ENCODE measurements around the gene DUSP22. TPM values are rescaled to one million over a fixed set of nuclear protein-coding genes. Genes with fewer than 3 reads are reported as not detected.
A peak's percentile ranks its signal among the peaks of the same experiment; 100 is the strongest.

The DUSP22 gene
- total and polyA plus RNA-seq, 2 donors (not counting 1 experiment from before 2014, with no cell fraction given): 117 to 133 TPM

DNA sequence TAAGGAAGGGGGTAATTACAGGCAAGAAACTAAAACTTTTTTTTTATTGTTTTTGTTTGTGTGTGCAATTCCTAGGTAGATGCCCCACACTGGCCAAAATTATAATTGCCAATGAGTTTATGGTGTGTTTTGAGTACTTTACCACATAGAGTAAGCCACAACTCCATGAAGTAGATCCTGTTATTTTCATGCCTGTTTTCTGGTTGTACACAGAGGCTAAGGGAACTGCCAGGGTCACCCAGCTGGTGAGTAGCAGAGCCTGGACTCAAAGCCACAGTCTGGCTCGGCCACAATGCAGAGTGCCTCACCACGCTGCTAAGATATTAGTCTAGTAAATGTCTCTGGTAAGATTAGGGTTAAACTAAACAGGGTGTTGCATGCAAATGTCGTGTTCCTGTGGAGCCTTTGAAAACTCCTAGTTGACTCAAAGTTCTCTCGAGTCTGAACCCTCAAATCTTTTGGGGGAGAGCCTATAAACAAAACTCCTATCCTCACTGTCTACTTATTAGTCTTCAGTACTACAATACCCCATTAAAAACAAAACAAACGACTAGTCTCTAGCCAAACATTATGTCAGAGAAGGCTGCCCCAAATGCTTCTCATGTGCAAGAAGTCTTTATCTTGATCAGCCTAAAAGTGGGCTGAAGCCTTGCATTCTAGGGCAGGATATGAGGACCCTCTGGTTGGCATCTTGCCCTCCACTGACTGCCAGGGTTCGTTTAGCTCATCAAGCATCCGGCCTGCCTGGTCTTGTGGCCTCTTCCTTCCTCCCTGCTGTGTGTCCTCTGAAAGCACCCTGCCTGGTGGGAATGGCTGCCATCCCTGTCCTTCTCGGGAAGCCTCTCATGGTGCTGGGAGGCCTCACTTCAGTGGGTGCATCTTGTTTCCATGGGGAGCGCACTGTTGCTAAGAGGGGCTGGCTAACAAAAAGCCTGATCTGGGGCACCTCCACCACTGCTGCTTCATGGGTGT lies 4.2 kb downstream of the DUSP22 start:
- H3K36me3 ChIP-seq (replicated peaks in 1 of 2; ENCODE audit: control extremely low read depth in 1 of 2, control insufficient read depth in 1 of 2, extremely low read depth in 1 of 2, insufficient read depth in 2 of 2, low read length in 1 of 2): no peaks in the 10 kb centered on the region
- H3K79me2 ChIP-seq (ENCODE audit: control insufficient read depth, insufficient read depth, low read length): peaks cover 70% of the 10 kb centered on the region
- no peaks in the 10 kb centered on the region for H3K27me3 ChIP-seq (replicated peaks in 1 of 4; ENCODE audit: control extremely low read depth in 1 of 4, control insufficient read depth in 3 of 4, insufficient read depth in 4 of 4, low read length in 3 of 4)
- Mint-ChIP-seq H3K27ac (no peak overlapping the region), H3K27me3 (no peaks in the 10 kb centered on the region), H3K4me3 (no peak overlapping the region), H3K9me3 (ENCODE audit: insufficient read depth) (no peaks in the 10 kb centered on the region), H3K4me1 (peaks cover 15% of the 10 kb centered on the region)
- CTCF ChIA-PET: interaction anchor here (0.7 to 2.8 kb wide), 6 partner anchors 10 to 107 kb away, joined by 3 to 12 read pairs (median 3); no protein-coding TSS in a partner anchor
- POLR2A ChIA-PET: interaction anchor here (0.9 to 1.5 kb wide), 2 partner anchors 16 to 95 kb away, joined by 5 to 6 read pairs; partner anchors contain the start of gene IRF4
- 55% methylated on average over 9 of the region's 9 CpGs for WGBS (ENCODE audit: insufficient coverage)
- peak overlapping the region in 3 of 5 experiments; percentile 18 to 52 (median 28) for H3K4me3 ChIP-seq (ENCODE audit: control extremely low read depth in 1 of 5, extremely low read depth in 1 of 5, insufficient read depth in 1 of 5, low read depth in 2 of 5, low read length in 4 of 5)
- no peaks in the 10 kb centered on the region for H4K20me1 ChIP-seq (ENCODE audit: control insufficient read depth, insufficient read depth, low read length, poor library complexity, severe bottlenecking)
- peak overlapping the region; percentile 51 for H3K9ac ChIP-seq (ENCODE audit: low read length)
- peak; percentile 55 for DNase-seq
- H2AFZ ChIP-seq (ENCODE audit: insufficient read depth, low read depth, low read length, poor library complexity, severe bottlenecking): peak overlapping the region; percentile 53
- peak overlapping the region; percentile 72 for H3K4me2 ChIP-seq (replicated peaks; ENCODE audit: low read depth, low read length, poor library complexity, severe bottlenecking)
- H3K27ac ChIP-seq (ENCODE audit: low read length in 2 of 2): peak overlapping the region; percentile 54 to 95
- TF ChIP-seq, protein P1, sequence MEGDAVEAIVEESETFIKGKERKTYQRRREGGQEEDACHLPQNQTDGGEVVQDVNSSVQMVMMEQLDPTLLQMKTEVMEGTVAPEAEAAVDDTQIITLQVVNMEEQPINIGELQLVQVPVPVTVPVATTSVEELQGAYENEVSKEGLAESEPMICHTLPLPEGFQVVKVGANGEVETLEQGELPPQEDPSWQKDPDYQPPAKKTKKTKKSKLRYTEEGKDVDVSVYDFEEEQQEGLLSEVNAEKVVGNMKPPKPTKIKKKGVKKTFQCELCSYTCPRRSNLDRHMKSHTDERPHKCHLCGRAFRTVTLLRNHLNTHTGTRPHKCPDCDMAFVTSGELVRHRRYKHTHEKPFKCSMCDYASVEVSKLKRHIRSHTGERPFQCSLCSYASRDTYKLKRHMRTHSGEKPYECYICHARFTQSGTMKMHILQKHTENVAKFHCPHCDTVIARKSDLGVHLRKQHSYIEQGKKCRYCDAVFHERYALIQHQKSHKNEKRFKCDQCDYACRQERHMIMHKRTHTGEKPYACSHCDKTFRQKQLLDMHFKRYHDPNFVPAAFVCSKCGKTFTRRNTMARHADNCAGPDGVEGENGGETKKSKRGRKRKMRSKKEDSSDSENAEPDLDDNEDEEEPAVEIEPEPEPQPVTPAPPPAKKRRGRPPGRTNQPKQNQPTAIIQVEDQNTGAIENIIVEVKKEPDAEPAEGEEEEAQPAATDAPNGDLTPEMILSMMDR (IDR thresholded peaks at IDR 0.05): no peak
- no peak for TF ChIP-seq EZH2 (IDR thresholded peaks at IDR 0.05; ENCODE audit: borderline replicate concordance, insufficient read depth, low read depth, low read length, poor library complexity, severe bottlenecking)
- no peak for ATAC-seq (ENCODE audit: low read depth)
- peaks cover 0 to 7% (median 4%) of the 10 kb centered on the region in 3 donors for H3K9me3 ChIP-seq (ENCODE audit: control extremely low read depth in 1 of 3, control insufficient read depth in 2 of 3, insufficient read depth in 1 of 3, low read length in 2 of 3)
- intact Hi-C loops (cut with micrococcal nuclease): no loop called here
- H3K4me1 ChIP-seq (ENCODE audit: control insufficient read depth in 2 of 2, insufficient read depth in 2 of 2, low read length in 2 of 2): peaks cover 61 to 87% of the 10 kb centered on the region in 2 donors
